Stimulated activated CD8-positive, alpha-beta memory T cell treated with anti-CD3 and anti-CD28 coated beads, Interleukin-7, amount 100 ng/mL, for 24 hours (primary cell): Measurements from ENCODE around the gene JMJD1C.

Experiments
- DNase-seq: peaks from one replicate; pipeline ENCODE4 v3.0.0-alpha.2; 2020; ENCODE audit warnings: low read depth

JMJD1C gene

GRCh38 chr10:63224241-63224640 lies 241.5 kb downstream of the JMJD1C start:
- DNase-seq: no peak

DNA sequence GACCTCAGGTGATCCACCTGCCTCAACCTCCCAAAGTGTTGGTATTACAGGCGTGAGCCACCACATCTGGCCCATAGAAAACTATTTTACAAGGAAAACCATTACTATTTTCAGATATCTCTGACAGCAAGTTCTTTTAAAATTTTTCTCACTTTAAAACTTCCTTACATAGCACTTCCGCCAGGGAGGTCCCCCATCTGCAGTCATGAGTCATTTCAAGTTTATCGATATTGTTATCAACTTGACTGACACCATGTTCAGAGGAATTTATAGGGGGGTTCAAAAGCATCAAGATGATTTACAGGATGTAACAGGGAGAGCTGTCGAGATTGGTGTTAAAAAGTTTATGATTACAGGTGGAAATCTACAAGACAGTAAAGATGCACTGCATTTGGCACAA lies 243.8 kb downstream of the JMJD1C start:
- no peak for DNase-seq

GRCh38 chr10:63219749-63220148 lies 246.0 kb downstream of the JMJD1C start:
- no peak for DNase-seq

DNA sequence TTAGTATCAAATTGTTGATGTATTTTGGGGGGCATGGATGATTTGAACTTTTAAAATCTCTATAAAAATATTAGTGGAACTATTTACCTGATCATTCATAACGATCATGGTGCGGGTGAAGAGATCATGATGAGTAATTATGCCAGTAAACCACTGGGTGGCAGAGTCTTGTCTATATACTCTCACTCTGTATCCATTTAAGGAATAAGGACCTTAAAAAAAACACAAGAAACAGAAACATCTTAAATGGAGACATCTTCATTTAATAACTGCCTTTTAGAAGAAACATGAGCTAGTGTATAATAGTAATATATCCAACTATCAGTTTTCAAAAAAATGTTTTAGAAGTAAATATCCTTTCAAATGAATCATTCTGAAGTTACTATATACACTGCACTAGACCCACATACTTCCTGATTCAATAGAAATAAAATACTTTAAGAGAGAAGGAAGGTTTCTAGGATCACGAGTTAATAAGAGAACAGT lies 248.6 kb downstream of the JMJD1C start:
- DNase-seq: no peak

GRCh38 chr10:63214571-63214970 lies 251.2 kb downstream of the JMJD1C start:
- no peak for DNase-seq

- no peak for DNase-seq
These were observed 252.3 kb downstream of the JMJD1C start for GRCh38 chr10:63213489-63213888.

DNA sequence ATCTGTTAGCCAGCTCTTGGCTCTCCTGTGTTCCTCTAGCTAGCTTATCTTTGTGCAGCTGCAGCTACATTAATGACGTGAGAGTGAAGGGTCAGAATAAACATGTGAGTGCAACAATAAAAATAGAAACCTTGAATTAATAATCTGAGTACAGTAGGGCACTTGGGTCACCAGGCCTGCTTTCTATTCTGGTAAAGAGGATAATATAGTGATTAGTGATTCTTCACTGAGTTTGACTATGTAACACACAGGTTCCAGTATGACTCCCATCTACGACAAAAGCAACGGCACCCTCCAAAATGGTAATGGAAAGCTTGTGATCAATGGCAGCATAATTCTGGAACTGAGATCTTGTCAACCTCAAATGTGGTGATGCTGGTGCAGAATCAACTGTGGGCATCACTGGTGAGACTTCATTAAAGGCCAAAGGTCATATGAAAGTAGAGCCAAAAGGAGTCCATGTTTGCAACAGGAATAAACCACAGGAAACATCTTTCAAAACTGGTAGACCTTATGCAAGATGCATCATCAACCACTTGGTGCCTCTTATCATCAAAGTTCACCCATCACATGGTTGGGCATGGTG lies 255.1 kb downstream of the JMJD1C start:
- DNase-seq: no peak

GRCh38 chr10:63209705-63210104 lies 256.1 kb downstream of the JMJD1C start:
- DNase-seq: no peak

DNA sequence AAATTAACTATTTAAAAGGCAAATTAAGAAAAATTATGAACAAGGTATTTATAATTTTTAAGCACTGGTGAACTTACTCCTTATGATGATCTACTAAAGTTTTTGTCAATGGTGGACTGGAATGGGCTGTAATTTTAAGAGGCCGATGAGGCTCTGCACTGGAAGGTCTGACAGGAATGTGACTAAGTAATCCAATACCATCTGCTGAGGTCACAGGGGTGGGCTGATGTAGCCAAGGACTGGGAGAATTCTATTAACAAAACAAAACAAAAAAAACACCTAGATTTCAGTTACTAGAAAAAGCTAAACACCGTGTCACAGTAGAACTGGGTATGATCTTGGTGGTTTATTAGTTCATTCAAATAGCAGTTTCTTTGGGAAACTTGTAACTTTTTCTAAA lies 256.8 kb downstream of the JMJD1C start:
- no peak for DNase-seq

- DNase-seq: no peak
These were observed 258.6 kb downstream of the JMJD1C start for GRCh38 chr10:63206997-63207811.

- no peak for DNase-seq
These were observed 259.2 kb downstream of the JMJD1C start for GRCh38 chr10:63206576-63206975.

- DNase-seq: no peak
These were observed 260.4 kb downstream of the JMJD1C start for GRCh38 chr10:63205421-63205820.

- no peak for DNase-seq
These were observed 260.9 kb downstream of the JMJD1C start for GRCh38 chr10:63204667-63205391.

GRCh38 chr10:63201118-63201517 lies 264.7 kb downstream of the JMJD1C start:
- no peak for DNase-seq

DNA sequence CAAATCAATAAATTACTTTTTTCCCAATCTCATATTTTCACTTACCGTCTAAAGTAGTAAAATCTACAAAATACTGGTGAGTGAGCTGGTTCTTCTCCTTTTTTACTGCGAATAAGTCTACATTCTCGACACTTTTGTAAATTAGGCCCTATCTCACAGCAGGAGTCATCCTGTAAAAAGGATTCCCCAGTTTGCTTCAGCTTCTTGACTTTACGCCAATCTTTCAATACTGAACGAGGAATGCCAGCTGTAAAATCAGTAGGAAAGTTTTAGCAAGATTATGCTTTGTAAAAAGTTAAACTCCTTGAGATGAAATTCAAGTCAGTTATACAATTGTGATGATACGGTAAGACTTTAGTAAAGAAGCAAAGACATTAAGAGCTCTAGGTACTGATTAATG lies 265.3 kb downstream of the JMJD1C start:
- DNase-seq: no peak

GRCh38 chr10:63199716-63200115 lies 266.1 kb downstream of the JMJD1C start:
- no peak for DNase-seq

- no peak for DNase-seq
These were observed 268.3 kb downstream of the JMJD1C start for GRCh38 chr10:63197344-63198092.

GRCh38 chr10:63192826-63193225 lies 273.0 kb downstream of the JMJD1C start:
- no peak for DNase-seq

- DNase-seq: no peak
These were observed 290.2 kb downstream of the JMJD1C start for GRCh38 chr10:63175534-63175933.

DNA sequence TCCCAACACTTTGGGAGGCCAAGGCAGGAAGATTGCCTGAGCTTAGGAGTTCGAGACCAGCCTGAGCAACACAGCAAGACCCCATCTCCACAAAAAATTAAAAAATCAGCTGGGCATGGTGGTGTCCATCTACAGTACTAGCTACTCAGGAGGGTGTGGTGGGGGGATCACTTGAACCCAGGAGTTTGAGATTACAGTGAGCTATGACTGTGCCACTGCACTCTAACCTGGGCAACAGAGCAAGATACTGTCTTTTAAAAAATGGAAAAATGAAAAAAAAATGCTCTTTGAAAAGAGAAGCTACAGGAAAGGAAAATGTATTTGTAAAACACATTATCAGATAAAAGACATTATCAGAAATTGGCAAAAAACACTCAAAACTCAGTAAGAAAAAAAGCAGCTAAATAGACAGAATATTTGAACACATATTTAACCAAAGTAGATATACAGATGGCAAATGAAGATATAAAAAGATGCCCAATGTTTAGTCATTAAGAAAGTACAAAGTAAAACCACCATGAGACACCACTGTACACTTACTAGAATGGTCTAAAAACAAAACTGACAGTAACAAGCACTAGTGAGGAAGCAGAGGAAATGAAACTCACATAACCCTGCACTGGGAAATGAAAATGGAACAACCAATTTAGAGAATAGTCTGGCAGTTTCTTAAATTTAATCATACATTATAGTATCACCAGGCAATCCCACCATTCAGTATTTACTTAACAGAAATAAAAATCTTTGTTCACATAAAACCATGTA lies 292.1 kb downstream of the JMJD1C start:
- no peak for DNase-seq

- DNase-seq: no peak
These were observed 293.9 kb downstream of the JMJD1C start for GRCh38 chr10:63171926-63172325.
